Measurements from ENCODE around the gene LIFR.

Gene LIFR

DNA sequence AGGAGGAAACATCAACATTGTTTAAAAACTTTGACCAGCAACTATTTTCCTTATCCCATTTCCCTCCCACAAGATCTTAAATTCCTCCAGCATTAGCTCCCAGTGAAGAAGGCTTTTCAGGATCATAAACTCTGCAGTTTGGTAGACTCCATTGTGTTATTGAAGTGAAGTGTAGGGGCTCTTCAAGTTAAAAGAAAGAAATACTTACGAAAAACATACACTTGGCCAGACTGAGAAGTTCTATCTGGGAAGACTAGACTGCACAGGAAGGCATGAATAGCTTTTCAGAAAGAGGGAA lies 22.3 kb downstream of the LIFR start:
- no peaks in the 10 kb centered on the region for H3K27me3 ChIP-seq
- H3K4me1 ChIP-seq = peaks cover 48% of the 10 kb centered on the region
- TF ChIP-seq, protein P1, sequence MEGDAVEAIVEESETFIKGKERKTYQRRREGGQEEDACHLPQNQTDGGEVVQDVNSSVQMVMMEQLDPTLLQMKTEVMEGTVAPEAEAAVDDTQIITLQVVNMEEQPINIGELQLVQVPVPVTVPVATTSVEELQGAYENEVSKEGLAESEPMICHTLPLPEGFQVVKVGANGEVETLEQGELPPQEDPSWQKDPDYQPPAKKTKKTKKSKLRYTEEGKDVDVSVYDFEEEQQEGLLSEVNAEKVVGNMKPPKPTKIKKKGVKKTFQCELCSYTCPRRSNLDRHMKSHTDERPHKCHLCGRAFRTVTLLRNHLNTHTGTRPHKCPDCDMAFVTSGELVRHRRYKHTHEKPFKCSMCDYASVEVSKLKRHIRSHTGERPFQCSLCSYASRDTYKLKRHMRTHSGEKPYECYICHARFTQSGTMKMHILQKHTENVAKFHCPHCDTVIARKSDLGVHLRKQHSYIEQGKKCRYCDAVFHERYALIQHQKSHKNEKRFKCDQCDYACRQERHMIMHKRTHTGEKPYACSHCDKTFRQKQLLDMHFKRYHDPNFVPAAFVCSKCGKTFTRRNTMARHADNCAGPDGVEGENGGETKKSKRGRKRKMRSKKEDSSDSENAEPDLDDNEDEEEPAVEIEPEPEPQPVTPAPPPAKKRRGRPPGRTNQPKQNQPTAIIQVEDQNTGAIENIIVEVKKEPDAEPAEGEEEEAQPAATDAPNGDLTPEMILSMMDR (IDR thresholded peaks at IDR 0.05; ENCODE audit: low read depth, low read length) = no peak
- H3K36me3 ChIP-seq = no peaks in the 10 kb centered on the region
- no peaks in the 10 kb centered on the region for H3K9me3 ChIP-seq
- no peak for DNase-seq
- no peak overlapping the region for H3K4me3 ChIP-seq (ENCODE audit: low read depth, low read length)

DNA sequence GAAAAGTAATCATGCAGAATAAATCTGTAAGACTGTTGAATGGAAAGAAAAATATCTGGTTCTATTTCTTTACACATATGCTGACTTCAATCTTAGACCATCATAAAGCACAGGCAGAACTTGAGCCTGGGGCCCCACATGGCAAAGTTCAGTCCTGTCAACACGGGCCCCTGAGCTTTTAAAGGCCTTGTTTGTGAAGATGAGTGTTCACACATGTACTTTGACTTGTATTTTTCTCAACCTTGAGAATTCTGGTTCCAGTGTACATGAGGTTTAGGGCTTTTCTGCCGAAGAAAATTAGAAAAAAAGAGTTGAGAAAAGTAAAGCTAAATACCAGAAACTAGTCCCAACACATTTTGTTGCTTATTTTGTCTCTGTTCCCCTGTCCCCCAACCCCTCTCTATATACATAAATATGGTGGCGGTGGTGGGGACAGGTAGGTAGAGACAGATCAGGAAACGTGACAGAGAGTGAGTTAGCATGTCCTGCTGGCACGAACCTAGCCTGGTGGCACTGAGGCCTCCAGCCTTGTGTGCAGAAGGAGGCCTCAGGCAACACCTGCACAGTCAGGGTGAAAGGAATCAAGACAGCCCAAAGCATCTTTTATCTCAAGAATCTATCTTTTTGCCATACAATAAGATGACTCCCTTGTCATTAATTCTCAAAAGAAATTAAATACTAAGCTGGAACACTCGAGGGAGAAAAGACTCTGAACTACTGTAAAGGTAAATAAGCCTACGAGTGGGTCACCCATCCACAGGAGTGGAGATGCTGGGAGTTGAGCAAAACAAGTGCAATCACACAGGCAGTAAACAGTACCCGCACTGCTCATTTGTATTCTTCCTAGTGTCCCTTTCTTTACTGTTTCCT lies 22.9 kb downstream of the LIFR start:
- DNase-seq = no peak
- TF ChIP-seq, protein P1 (IDR thresholded peaks at IDR 0.05; ENCODE audit: low read depth, low read length) = no peak
- Histone ChIP-seq H3K27me3 (no peaks in the 10 kb centered on the region), H3K4me1 (peaks cover 48% of the 10 kb centered on the region), H3K36me3 (no peaks in the 10 kb centered on the region), H3K9me3 (no peaks in the 10 kb centered on the region), H3K4me3 (ENCODE audit: low read depth, low read length) (no peak overlapping the region)

DNA sequence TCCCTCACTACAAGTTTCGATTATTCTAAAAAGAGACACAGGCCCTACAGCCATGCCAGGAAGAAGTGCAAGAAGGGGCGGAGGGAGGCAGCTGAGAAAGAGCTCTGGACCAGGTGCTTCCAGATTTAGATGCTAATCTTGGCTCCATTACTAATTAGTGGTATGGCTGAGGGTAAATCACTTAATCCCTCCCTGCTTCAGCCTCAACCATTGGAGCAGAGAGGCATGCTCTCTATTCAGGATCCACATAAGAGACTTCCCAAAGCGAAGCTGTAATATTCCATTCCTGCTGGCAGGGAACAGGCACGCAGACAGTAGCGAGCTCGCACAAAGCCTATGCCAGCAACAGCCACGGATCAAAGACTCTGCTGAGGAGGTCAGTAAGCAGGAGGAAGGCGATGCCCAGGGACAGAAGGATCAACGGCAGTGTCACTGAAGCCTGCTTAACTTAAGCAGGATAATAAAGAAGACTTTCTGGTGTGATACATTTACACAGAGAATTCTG lies 24.2 kb downstream of the LIFR start:
- peaks cover 55% of the 10 kb centered on the region for H3K4me1 ChIP-seq
- no peaks in the 10 kb centered on the region for H3K9me3 ChIP-seq
- H3K27me3 ChIP-seq = no peaks in the 10 kb centered on the region
- TF ChIP-seq, protein P1 (IDR thresholded peaks at IDR 0.05; ENCODE audit: low read depth, low read length) = no peak
- peak; percentile 85 for DNase-seq
- peak overlapping the region; percentile 43 for H3K4me3 ChIP-seq (ENCODE audit: low read depth, low read length)
- peaks cover 4% of the 10 kb centered on the region; the same call in 1 of the 2 replicates for H3K36me3 ChIP-seq

DNA sequence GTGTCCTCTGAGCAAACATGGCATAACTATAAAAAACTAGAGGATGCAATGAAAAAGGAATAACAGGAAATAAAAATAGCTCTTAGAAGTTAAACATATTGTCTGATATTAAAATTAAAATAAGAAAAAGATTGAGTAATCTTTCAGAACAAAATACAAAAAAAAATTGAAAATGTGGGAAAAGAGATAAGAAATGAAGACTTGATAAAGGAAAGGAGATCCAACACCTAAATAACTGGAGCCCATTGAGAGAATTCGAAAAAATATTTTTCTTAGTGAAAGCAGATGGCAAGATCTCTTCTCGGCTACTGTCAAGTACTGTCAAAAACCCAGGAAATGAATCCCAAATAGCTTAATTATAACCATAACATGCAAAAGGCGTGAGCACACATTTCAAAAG lies 24.9 kb downstream of the LIFR start:
- Histone ChIP-seq H3K36me3 (peaks cover 9% of the 10 kb centered on the region; the same call in 1 of the 2 replicates), H3K4me1 (peaks cover 55% of the 10 kb centered on the region), H3K9me3 (no peaks in the 10 kb centered on the region), H3K4me3 (ENCODE audit: low read depth, low read length) (peak overlapping the region; percentile 43; the same call in 1 of the 2 replicates), H3K27me3 (no peaks in the 10 kb centered on the region)
- TF ChIP-seq, protein P1 (IDR thresholded peaks at IDR 0.05; ENCODE audit: low read depth, low read length) = no peak
- DNase-seq = no peak

DNA sequence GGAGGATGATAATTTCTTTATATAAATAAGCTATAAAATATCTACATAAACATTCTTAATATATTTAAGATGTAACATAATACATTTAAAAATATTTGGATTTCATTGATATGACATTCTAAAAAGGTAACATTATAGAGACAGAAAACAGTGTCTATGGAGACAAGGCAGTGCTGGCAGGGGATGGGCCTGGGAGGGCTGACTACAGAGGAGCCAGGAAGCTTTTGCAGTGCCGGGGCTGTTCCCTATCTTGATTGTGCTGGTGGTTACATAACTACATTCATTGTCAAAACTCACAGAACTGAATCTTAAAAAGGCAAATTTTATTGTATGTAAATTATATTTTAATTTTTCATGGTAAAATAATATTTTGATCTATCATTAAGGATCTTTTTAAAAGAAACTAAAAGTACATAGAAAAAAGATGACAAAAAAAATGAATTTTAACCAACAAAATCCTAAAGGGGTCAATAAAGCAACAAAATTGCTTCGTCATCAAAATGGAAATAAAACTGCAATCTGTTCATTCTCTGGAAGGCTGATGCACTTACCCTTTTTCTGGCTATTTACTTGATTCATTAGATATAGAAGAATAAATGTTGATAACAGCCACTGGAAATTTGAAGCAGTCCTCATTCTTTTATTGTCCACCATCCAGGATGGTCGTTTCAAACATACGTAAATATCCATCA lies 26.3 kb downstream of the LIFR start:
- Histone ChIP-seq H3K27me3 (no peaks in the 10 kb centered on the region), H3K4me1 (peaks cover 48% of the 10 kb centered on the region), H3K9me3 (no peaks in the 10 kb centered on the region), H3K36me3 (peaks cover 15% of the 10 kb centered on the region), H3K4me3 (ENCODE audit: low read depth, low read length) (peak overlapping the region; percentile 14; the same call in 1 of the 2 replicates)
- DNase-seq = peak; percentile 66
- TF ChIP-seq, protein P1 (IDR thresholded peaks at IDR 0.05; ENCODE audit: low read depth, low read length) = no peak

All from BE2C (cell line).